ENCODE results near the gene NR4A3. TPM values are rescaled to one million over a fixed set of nuclear protein-coding genes. Genes with fewer than 3 reads are reported as not detected.
A peak's percentile ranks its signal among the peaks of the same experiment; 100 is the strongest.

NR4A3 gene
- total and polyA plus RNA-seq, 9 of the 15 experiments (the other 6 are each of a cell fraction or from before 2014, with no cell fraction given) = 0.04 to 0.07 TPM; not detected in 7

DNA sequence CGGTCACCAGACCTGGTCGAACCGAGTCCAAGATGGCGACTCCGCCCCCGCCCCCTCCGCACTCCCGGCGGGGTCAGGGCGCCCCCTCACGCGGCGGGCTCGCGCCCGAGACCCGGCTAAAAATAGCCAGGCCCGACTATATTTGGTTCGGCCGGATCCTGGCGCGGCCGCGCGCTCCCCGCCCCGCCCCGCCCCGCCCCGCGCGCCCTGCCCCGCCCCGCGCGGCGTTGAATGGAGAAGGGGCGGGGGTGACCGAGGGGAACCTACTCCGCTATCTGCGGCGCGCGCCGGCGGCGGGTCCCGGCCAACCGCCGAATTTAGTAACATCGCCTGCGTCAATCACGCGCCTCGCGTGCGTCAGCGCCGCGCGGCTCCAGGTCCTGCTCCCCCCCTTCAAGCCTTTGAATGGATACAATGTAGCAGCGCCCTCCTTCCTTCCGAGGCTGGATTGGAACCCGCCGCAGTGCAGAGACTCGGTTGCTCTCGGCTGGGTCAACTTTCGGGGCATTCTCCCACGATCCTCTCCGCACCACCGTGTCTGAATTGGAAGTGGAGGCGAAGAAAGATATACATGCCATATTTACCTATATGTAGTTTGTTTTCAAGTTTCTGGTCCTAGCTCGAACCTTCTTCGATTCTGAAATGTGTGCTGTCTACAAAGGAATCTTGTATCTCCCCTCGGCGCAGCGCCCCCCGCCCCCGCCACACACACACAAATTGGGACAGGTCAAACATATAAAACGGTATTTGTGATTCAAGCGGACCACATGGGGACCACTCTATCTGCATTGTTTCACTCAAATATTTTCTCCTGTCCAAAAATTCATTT is 1.6 kb upstream of the NR4A3 start (continued):
- TF ChIP-seq ZNF696 (CRISPR knock-in tag; conservative IDR thresholded peaks at IDR 0.05) = no peak
- TF ChIP-seq, protein P1, sequence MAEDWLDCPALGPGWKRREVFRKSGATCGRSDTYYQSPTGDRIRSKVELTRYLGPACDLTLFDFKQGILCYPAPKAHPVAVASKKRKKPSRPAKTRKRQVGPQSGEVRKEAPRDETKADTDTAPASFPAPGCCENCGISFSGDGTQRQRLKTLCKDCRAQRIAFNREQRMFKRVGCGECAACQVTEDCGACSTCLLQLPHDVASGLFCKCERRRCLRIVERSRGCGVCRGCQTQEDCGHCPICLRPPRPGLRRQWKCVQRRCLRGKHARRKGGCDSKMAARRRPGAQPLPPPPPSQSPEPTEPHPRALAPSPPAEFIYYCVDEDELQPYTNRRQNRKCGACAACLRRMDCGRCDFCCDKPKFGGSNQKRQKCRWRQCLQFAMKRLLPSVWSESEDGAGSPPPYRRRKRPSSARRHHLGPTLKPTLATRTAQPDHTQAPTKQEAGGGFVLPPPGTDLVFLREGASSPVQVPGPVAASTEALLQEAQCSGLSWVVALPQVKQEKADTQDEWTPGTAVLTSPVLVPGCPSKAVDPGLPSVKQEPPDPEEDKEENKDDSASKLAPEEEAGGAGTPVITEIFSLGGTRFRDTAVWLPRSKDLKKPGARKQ (CRISPR knock-in tag; IDR thresholded peaks at IDR 0.05) = no peak
- TF ChIP-seq TEAD1 (CRISPR knock-in tag; IDR thresholded peaks at IDR 0.05) = no peak
- TF ChIP-seq LEF1 (IDR thresholded peaks at IDR 0.05) = no peak
- TF ChIP-seq, protein P2, sequence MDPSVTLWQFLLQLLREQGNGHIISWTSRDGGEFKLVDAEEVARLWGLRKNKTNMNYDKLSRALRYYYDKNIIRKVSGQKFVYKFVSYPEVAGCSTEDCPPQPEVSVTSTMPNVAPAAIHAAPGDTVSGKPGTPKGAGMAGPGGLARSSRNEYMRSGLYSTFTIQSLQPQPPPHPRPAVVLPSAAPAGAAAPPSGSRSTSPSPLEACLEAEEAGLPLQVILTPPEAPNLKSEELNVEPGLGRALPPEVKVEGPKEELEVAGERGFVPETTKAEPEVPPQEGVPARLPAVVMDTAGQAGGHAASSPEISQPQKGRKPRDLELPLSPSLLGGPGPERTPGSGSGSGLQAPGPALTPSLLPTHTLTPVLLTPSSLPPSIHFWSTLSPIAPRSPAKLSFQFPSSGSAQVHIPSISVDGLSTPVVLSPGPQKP (CRISPR knock-in tag; IDR thresholded peaks at IDR 0.05) = no peak
- TF ChIP-seq, protein P3, sequence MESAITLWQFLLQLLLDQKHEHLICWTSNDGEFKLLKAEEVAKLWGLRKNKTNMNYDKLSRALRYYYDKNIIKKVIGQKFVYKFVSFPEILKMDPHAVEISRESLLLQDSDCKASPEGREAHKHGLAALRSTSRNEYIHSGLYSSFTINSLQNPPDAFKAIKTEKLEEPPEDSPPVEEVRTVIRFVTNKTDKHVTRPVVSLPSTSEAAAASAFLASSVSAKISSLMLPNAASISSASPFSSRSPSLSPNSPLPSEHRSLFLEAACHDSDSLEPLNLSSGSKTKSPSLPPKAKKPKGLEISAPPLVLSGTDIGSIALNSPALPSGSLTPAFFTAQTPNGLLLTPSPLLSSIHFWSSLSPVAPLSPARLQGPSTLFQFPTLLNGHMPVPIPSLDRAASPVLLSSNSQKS (CRISPR knock-in tag; IDR thresholded peaks at IDR 0.05) = no peak
- TF ChIP-seq EGR1 (conservative IDR thresholded peaks at IDR 0.05) = peak; percentile 98
- peak; percentile 80 for TF ChIP-seq RBFOX2 (IDR thresholded peaks at IDR 0.05; ENCODE audit: low read depth, low read length)
- no peak for TF ChIP-seq COPS2 (conservative IDR thresholded peaks at IDR 0.05)
- no peak for TF ChIP-seq ZNF23 (CRISPR knock-in tag; IDR thresholded peaks at IDR 0.05)
- TF ChIP-seq, protein P4, sequence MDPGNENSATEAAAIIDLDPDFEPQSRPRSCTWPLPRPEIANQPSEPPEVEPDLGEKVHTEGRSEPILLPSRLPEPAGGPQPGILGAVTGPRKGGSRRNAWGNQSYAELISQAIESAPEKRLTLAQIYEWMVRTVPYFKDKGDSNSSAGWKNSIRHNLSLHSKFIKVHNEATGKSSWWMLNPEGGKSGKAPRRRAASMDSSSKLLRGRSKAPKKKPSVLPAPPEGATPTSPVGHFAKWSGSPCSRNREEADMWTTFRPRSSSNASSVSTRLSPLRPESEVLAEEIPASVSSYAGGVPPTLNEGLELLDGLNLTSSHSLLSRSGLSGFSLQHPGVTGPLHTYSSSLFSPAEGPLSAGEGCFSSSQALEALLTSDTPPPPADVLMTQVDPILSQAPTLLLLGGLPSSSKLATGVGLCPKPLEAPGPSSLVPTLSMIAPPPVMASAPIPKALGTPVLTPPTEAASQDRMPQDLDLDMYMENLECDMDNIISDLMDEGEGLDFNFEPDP (CRISPR knock-in tag; IDR thresholded peaks at IDR 0.05) = no peak
- TF ChIP-seq FOXA1 (IDR thresholded peaks at IDR 0.05; ENCODE audit: borderline replicate concordance) = no peak
- TF ChIP-seq HNRNPH1 (optimal IDR thresholded peaks at IDR 0.05; ENCODE audit: low read depth, low read length) = no peak
- no peak for TF ChIP-seq ZKSCAN8 (CRISPR knock-in tag; IDR thresholded peaks at IDR 0.05)
- no peak for TF ChIP-seq ARNT (IDR thresholded peaks at IDR 0.05)
- TF ChIP-seq EHMT2 (IDR thresholded peaks at IDR 0.05) = no peak
- TF ChIP-seq, protein P5, sequence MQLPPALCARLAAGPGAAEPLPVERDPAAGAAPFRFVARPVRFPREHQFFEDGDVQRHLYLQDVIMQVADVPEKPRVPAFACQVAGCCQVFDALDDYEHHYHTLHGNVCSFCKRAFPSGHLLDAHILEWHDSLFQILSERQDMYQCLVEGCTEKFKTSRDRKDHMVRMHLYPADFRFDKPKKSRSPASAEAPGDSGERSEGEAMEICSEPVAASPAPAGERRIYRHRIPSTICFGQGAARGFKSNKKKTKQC (CRISPR knock-in tag; IDR thresholded peaks at IDR 0.05) = no peak
- no peak for TF ChIP-seq MXI1 (IDR thresholded peaks at IDR 0.05; ENCODE audit: low read depth, low read length)
- TF ChIP-seq, protein P6, sequence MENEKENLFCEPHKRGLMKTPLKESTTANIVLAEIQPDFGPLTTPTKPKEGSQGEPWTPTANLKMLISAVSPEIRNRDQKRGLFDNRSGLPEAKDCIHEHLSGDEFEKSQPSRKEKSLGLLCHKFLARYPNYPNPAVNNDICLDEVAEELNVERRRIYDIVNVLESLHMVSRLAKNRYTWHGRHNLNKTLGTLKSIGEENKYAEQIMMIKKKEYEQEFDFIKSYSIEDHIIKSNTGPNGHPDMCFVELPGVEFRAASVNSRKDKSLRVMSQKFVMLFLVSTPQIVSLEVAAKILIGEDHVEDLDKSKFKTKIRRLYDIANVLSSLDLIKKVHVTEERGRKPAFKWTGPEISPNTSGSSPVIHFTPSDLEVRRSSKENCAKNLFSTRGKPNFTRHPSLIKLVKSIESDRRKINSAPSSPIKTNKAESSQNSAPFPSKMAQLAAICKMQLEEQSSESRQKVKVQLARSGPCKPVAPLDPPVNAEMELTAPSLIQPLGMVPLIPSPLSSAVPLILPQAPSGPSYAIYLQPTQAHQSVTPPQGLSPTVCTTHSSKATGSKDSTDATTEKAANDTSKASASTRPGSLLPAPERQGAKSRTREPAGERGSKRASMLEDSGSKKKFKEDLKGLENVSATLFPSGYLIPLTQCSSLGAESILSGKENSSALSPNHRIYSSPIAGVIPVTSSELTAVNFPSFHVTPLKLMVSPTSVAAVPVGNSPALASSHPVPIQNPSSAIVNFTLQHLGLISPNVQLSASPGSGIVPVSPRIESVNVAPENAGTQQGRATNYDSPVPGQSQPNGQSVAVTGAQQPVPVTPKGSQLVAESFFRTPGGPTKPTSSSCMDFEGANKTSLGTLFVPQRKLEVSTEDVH (IDR thresholded peaks at IDR 0.05; ENCODE audit: low read depth, partially characterized antibody) = no peak
- TF ChIP-seq THRAP3 (IDR thresholded peaks at IDR 0.05; ENCODE audit: borderline replicate concordance) = no peak
